HG03520 (cell line): ENCODE data around the gene DYNC2LI1.

Experiments
- ATAC-seq: cut with Tn5 transposase; IDR thresholded peaks from one replicate; pipeline ENCODE4 v1.9.1; 2021; ENCODE audit warnings: mild to moderate bottlenecking, moderate library complexity; ENCODE audit not compliant: unreplicated experiment

Gene DYNC2LI1

DNA sequence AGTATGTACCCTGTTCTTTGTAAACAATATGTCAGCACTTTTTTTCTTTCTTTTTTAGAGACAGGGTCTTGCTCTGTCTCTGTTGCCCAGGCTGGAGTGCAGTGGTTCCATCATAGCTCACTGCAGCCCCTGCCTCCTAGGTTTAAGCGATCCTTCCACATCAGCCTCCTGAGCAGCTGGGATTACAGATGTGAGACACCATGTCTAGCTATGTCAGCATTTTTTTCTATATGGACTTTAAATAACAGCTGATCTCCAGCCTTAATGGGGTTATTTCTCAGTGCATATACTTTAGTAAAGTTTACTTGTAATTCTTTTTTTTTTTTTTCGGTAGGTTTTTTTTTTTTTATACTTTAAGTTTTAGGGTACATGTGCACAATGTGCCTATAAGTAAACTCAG is 38.2 kb downstream of the DYNC2LI1 start:
- no peak for ATAC-seq

DNA sequence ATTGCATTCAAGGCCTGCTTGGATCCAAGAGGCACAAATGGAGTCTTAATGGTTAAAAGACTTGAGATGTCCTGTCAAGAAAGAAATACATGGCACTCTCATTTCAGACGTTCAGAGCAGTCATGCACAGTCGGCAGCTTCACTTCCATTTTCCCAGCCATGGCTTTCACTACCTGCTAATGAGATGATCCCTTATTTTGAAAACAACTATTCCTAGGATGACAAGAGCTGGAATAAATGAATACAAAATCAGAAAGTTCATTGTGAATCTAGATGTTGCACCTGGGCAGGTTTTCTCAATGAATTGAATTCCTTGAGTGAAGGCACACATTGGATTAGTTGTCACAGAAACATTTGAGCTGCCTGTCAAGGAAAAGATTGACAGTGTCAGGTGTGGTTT is 39.1 kb downstream of the DYNC2LI1 start:
- no peak for ATAC-seq

DNA sequence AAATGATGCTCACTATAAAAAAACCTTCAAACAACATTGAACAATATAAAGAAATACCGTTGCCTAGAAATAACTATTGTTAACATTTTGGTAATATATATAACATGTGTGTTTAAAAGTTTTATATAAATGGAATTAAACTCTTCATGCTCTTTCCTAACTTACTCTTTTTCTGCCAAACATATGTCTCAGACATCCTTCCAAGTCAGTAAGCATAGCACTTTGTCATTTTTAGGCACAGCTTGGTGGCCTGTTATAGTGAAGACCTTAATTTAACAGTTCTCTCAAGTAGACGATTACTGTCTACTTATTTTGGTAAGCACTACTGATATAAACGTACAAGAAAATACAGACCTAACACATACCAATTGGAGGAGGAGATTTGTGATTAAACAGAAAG is 40.9 kb downstream of the DYNC2LI1 start:
- ATAC-seq = no peak

DNA sequence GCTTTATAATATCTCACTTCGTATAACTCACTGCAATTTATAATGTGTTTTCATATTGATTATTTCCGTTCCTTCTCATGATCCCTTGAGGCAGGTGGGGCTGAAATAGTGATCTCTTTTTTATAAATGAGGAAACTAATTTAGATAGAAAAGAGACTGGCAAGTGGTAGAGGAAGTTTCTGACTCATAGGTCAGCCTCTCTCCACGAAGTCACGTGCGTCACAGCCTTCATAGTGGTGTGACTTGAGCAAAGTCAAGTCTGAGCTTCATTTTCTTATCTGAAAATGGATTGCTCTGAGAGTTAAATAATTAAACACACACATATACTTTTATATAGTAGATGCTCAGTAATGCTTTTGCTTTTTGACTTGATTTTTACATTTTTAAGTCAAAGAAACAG is 44.9 kb downstream of the DYNC2LI1 start:
- no peak for ATAC-seq

DNA sequence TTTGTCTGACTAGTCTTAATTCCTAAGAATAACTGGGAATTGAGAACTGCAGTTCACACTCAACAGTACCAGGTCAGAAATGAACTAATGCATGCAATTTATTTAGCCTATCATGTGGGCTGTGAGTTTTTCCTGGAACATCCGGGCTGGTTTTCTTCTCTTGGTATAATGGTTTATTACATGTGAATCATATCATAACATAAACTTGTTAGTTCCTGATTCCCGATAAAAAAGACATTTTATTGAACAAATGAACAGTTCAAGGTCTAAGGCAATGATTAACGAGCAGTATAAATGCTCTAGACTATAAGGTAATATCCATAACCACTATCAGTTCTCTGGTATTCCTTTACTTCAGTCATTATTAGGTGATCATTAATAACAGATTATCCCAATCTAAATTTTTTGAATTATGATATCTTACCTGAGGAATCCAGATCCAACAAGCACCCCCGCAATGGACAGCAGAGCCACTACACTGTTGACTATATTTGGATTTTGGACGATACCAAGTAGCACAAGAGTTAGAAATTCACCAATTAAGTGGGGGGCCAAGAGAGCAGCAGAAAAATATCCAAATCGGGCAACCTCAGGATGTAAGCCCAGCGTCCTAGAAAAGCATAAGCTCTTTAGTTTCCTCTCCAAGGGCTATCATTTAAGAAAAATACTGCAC is 45.8 kb downstream of the DYNC2LI1 start:
- ATAC-seq = no peak

DNA sequence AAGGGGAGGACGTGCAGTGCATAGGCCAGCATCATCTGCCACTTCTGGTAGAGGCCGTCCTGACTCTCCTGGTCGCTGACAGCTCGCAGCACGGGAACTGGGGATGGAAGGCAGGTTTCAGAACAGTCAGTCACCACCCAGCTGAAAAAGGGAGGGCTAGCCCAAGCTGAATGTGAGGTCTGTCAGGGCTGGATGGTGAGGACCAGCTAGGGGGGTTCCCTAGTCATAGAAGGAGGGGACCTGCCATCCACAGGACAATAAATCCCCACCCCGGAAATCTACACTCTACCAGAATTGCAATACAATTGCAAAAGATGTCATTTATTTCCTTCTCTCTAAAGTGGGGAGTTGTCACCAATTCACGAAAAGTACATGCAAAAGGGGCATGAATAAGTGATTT is 49.0 kb downstream of the DYNC2LI1 start:
- ATAC-seq = no peak

DNA sequence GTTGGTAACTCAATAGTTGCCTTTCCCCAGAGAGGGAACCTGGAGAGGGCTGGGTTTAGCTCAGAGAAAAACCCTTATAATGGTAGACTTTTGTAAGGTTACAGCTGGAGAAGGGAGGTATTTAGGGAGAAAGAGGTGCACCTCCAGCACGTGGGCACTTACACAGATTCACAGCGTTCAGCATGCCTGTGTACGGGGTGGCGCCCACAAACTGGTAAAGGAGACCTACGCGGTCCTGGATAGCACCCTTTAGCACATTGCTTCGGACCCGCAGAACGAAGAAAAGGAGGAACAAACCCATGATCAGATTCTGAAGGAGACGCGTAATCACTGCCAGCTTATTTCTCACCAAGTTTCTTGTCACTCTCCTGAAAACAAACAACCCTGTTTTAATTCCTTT is 49.9 kb downstream of the DYNC2LI1 start:
- no peak for ATAC-seq

DNA sequence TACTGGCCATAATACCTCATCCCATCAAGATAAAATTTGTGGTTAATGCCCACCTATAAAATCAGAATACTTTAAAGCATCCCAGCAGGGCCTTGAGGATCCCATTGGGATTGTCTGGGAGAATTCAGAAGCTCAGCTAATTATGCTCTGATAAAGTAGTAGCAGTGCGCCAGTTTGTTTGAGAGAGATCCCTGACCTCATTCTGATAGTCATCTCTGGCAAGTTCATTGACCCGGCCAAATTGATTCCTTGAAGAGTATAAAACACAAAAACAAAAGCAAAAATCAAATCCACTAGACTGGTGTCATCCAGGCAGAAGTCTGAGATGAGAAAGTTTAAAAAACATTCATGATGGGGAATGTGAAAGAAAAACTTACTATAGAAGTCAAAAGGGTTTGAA is 50.7 kb downstream of the DYNC2LI1 start:
- no peak for ATAC-seq

DNA sequence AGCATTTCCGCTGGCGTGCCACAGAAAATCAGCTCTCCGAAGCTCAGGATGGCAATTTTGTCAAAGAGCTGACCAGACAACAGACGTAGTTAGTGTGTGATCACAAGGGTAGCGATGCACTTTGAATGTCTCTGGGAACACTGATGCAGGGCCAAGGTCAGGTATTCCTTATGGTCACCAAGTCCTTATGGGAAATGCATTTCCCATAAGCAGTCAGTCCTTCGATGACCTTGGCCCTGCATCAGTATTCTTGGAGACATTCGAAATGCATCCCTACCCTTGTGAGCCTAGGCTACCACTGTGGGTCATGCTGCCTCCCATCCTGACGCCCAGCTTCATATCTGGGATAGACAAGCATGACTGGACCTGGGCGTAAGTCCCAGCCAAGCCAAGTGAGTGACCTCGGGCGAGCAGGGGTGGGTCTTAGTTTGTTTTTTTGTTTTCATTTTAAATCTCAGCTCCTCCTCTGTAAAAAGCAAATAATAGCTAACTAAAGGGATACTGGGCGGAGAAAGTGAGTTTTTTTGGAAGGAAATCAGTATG is 51.2 kb downstream of the DYNC2LI1 start:
- no peak for ATAC-seq

DNA sequence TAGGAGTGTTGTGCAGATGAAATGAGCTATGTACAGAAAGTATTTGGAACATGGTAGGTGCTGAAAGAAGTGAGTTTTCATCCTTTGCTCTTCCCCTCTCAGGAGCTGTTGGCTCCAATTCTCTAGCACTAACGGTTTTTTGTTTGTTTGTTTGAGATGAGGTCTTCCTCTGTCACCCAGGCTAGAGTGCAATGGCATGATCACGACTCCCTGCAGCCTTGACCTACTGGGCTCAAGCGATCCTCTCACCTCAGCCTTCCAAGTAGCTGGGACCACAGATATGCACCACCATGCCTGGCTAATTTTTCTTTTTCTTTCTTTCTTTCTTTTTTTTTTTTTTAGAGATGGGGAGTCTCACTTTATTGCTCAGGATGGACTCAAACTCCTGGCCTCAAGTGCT is 52.0 kb downstream of the DYNC2LI1 start:
- ATAC-seq = no peak

DNA sequence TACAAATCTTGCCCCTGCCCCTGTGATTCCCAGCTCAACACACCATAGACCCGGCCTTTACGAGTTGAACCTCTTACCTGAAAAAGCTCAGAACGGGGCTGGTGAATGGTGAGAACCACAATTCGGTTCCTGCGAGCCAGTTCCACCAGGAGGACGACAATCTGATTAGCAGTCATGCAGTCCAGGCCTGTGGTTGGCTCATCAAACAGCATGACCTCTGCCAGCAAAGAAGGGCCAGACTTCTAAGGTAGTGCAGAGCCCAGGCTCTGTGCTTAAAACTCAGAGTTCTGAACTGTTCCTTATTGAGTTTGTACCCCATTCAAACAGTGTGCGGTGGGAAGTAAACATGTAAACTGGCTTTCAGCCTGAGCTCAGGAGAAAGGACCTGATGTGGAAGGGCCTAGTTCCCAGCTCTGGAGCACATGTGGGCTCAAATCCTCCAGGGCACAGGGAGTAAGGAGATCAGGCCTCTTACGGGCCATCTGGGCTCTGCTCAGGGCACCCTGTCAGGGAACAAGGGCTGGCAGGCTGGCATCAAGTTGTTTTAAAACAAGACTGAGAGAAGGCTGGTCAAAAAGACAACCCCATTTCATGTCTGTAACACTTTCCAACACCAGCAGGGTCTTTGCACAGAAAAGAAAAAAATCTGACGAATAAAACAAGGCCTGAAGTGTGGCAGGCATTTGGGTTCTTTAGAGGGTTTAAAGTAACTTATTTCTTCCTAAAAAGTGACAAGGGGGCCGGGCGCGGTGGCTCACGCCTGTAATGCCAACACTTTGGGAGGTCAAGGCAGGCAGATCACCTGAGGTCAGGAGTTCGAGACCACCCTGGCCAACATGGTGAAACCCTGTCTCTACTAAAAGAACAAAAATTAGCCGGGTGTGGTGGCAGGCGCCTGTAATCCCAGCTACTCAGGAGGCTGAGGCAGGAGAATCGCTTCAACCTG is 52.7 kb downstream of the DYNC2LI1 start:
- no peak for ATAC-seq

DNA sequence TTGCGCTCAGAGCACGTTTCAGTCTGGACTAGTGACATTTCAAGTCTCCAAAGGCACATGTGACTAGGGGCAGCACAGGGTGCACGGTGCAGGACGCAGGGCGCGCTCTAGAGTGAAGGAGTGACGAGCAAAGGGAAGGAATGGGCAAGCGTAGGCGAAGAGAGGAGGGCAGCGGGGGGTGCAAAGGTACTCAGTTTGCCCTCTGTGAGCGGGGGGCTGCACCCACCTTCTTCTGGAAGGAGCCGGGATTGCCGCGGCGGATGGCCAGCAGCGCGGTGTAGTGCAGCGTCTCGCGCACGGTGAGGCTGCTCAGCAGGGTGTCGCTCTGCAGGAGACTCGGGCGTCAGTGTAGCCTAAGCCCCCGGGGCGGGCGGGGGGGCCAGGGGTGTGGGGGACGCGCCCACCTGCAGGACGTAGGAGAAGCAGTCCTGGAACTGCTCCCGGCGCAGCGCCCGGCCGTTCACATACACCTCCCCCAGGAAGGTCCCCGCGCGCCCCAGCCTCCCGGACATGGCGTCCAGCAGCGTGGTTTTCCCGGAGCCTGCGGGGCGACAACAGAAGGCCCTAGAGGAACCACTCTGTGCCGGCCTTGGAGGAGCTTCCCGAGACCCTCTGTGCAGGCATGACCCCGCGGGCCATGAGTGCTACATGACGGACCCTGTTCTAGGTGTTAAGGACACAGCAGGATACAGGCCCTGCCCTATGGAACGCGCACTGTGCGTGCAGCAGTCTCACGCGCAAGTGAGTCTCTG is 57.9 kb downstream of the DYNC2LI1 start:
- ATAC-seq = no peak

DNA sequence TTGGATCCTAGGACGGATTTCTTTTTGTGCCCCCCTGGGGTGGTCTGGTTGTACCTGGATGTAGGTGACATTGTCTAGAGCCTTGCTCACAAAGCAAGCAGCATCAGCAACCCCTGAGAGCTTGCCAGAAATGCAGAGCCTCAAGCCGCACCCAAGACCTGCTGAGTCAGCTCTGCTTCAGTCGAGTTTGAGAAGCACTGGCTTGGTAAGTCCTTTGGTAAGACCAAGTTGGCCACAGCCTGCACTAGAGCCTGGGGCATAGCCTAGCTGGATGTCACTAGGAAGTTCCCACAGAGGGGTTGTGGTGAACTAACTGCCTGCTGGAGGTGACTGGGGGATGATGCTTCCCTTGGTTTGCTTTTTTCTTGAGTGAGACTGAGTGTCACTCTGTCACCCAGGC is 58.6 kb downstream of the DYNC2LI1 start:
- no peak for ATAC-seq

DNA sequence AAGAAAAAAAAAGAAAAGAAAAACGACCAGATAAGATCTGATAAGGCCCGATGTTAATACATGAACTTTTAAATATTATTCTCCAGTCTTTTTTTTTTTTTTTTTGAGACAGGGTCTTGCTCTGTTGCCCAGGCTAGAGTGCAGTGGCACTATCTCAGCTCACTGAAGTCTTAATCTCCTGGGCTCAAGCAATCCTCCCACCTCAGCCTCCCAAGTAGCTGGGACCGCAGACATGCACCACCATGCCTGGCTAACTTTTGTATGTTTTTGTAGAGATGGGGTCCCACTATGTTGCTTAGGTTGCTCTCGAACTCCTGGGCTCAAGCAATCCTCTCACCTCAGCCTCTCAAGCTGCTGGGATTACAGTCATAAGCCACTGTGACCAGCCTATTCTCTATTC is 63.2 kb downstream of the DYNC2LI1 start:
- no peak for ATAC-seq

DNA sequence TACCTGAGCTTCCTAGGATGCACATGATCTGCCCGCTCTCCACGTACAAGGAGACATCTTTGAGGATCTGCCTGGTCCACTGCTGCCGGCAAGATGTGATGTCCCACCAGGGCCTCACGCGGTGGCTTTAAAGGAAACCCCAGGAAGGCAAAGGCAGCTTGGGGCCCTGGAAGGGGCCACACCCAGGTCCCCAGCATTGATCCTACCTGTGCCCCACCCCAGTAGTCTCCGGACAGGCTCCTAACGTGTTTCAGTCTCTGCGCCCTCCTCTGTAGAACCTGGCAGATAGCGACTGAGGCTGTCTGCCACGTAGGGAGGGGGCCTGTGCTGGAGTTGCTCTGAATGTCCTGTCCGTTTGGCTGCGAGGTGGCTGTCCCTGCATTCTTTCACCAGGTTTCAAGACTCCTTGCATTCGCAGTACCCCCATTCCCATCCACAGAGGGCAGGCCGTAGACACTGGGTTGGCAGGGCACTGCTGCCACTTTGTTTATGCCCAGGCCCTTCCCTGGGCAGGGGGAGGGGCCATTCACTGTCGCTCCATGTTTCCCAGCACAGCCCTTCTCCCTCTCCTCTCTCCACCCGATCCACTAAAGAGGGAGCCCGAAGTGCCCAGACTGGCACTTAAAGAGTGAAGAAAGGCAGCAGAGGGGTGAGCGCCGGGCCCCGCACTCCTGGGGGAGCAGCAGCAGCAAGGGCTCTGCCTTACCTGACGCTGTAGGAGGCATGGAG is 64.2 kb downstream of the DYNC2LI1 start:
- ATAC-seq = no peak

DNA sequence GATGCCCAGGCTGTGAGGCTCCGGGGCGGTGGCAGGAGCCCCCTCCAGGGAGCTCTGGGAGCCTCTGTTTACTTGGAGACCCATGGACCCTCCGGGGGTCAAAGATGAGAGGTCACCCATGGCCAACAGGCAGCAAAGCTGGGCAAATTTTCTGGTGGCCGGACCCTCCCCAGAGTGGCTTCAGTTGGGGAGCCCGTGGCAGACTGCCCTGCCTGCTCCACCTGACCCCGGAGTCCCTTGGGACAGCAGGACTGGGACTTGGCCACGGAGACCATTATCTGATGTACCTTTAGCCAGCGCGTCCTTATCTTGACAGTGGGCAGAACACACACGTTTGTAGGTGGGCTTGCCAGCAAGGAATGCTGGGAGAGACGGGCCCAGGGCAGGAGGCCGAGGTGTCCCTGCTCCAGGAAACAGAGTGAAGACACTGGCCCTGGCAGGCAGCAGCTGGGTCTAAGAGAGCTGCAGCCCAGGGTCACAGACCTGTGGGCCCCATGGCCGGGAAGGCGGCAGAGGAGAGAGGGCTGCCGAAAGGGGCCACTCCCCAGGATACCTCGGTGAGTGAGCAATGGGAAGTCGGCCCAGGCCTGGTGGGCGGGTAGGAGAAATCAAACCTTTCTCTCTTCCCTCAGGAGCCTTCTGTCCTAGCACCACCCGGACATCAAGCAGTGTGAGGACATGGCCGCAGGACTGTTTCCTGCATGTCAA is 64.9 kb downstream of the DYNC2LI1 start, which contains the start of the genes ABCG5 and ABCG8:
Gene ABCG5, minus strand, starts transcription at position 280 of the 708 bp plus-strand sequence. Its CDS starts 160 bp downstream, at position 120.
Gene ABCG8, plus strand, starts transcription at position 412 of the 708 bp plus-strand sequence. Its CDS starts 83 bp downstream, at position 495.
- ATAC-seq = no peak

DNA sequence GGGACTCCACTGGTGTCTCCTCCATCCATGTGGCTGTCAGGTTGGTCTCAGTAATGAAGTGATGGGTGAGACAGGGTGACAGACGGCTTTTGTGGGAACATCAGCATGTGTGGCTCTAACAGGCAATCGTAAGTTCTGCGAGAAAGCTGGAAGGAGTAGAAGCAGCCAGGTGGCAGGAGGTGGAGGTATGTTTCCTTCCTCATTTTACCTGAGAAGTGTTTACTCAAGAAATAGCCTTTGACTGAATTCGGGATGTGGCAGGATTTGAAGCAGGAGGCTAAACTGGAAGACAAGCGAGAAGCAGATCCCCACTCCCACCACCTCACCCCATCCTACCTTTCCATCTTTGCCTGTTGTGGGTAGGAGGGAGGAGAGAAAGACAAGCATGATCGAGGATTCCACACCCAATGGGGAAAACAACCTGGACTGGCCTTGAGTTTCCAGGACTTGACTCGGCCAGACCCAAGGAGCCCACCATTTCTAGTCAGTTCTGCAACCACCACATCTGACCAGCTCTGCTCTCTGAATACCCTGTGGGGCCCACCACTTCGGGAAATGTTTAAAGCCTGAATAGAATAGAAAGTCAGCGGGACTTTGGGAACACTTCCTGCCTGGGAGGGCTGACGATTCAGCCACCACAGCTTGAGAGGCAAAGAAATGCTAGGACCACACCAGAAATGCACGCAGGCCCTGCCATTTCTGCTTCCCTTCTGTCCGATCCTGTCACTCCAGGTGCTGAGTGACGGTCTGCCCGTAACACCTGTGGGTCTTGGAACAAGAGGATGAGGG is 66.1 kb downstream of the DYNC2LI1 start:
- ATAC-seq = no peak

DNA sequence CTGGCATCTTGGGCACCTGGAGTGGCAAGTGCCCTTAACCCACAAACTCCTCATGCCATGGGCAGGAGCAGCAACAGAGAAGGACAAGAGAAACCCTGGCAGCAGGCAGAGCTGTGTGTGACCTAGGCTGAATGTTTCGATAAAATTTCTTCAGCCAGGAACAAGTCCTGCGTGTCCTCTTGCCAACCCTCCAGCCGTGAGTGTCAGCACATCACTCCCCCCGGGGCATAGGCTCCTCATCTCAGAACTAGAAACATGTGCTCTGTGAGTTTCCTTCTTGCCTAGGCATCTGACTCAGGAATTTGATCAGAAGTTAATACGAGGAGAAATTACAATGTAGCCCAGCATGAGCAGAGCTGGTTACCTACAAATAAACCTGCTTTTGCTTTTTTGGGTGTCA is 67.1 kb downstream of the DYNC2LI1 start:
- no peak for ATAC-seq
